HFFc6 (cell line): ENCODE data around the gene LRRC8D. TPM values are rescaled to one million over a fixed set of nuclear protein-coding genes. Genes with fewer than 3 reads are reported as not detected.

Experiments
- DNase-seq: peaks from one replicate; pipeline ENCODE4 v3.0.0-alpha.2; 2018
- H3K27ac Mint-ChIP-seq: 2 replicates; pipeline ENCODE4 v1.8.0; 2020; ENCODE audit warnings: mild to moderate bottlenecking, mixed read lengths
- H3K27me3 Mint-ChIP-seq: 2 replicates; pipeline ENCODE4 v1.8.0; 2021; ENCODE audit warnings: mild to moderate bottlenecking, moderate library complexity, mixed read lengths; ENCODE audit not compliant: insufficient read depth
- H3K36me3 Mint-ChIP-seq: 2 replicates; pipeline ENCODE4 v1.8.0; 2021; ENCODE audit warnings: low read depth, mixed read lengths
- H3K4me1 Mint-ChIP-seq: 2 replicates; pipeline ENCODE4 v1.8.0; 2020; ENCODE audit warnings: low read depth, mixed read lengths
- H3K4me3 Mint-ChIP-seq: 2 replicates; pipeline ENCODE4 v1.8.0; 2020; ENCODE audit warnings: mild to moderate bottlenecking, moderate library complexity, mixed read lengths
- H3K9me3 Mint-ChIP-seq: 2 replicates; pipeline ENCODE4 v1.8.0; 2020; ENCODE audit warnings: mild to moderate bottlenecking, mixed read lengths
- total RNA-seq, 6 experiments: library from RNA; stranded (reverse); fragmentation: NEBNext Ultra II Directional; extraction: Animal tissue kit (Norgen Biotek cat#: 25700); gene quantifications; 2 replicates in 1 of 6; 3 replicates in 5 of 6; pipeline ENCODE4 v1.2.3, GENCODE V29; 2021
- TF ChIP-seq, protein P1 (sequence below): fragments of 200-600 bp; sonication (generic); IDR thresholded peaks from 2 replicates; pipeline ENCODE4 v1.5.0; 2021; ENCODE audit warnings: antibody characterized with exemption, mild to moderate bottlenecking

Gene LRRC8D
- total RNA-seq, 6 experiments from 2014 or later: 33.5 to 46.7 (median 41.8) TPM

DNA sequence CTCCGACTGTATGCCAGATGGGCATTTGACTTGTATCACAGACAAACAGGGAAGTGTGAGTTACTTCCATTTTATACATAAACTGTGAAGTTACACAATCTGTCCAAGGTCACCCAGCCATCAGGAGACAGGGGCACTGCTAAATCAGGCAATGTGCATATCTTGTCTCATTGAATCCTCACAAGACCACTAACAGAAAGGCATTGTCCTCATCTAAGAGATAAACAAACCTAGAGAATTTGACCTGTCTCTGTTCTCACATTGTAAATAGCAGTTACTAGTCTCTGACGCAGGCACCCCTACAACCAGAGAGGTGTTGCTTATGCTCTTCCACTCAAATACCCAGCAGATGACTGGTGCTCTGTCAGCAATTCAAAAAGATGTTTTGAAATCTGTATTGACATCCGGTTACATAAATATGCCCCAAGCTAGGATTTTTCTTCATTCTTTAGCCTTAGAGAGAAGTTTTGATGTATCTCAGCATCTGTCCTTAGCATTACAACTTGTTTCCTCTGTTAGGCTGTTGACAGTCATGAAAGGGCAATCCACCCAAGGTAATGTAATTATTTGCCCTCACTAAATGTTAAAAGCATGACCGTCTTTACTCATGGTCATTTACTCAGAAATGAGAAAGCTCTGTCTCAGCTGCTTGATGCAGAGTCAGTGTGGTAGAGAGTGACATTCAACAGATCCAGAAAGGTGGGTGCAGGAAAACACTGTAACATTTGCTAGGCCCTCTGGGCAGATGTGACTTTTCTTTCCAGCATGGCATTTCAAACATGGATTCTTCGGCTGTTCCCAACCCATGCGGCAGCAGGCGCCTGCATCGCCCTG, 122.2 kb downstream of the LRRC8D start:
- TF ChIP-seq, protein P1, sequence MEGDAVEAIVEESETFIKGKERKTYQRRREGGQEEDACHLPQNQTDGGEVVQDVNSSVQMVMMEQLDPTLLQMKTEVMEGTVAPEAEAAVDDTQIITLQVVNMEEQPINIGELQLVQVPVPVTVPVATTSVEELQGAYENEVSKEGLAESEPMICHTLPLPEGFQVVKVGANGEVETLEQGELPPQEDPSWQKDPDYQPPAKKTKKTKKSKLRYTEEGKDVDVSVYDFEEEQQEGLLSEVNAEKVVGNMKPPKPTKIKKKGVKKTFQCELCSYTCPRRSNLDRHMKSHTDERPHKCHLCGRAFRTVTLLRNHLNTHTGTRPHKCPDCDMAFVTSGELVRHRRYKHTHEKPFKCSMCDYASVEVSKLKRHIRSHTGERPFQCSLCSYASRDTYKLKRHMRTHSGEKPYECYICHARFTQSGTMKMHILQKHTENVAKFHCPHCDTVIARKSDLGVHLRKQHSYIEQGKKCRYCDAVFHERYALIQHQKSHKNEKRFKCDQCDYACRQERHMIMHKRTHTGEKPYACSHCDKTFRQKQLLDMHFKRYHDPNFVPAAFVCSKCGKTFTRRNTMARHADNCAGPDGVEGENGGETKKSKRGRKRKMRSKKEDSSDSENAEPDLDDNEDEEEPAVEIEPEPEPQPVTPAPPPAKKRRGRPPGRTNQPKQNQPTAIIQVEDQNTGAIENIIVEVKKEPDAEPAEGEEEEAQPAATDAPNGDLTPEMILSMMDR: no peak
- peak; percentile 53 for DNase-seq
- Mint-ChIP-seq H3K9me3 (no peaks in the 10 kb centered on the region), H3K27ac (peak overlapping the region; percentile 66), H3K4me3 (0 out of 2 replicates have a peak overlapping the region, but pooled peaks have one; percentile 19), H3K36me3 (no peaks in the 10 kb centered on the region), H3K27me3 (no peaks in the 10 kb centered on the region; the same call in 1 of the 2 replicates), H3K4me1 (peaks cover 55% of the 10 kb centered on the region)

DNA sequence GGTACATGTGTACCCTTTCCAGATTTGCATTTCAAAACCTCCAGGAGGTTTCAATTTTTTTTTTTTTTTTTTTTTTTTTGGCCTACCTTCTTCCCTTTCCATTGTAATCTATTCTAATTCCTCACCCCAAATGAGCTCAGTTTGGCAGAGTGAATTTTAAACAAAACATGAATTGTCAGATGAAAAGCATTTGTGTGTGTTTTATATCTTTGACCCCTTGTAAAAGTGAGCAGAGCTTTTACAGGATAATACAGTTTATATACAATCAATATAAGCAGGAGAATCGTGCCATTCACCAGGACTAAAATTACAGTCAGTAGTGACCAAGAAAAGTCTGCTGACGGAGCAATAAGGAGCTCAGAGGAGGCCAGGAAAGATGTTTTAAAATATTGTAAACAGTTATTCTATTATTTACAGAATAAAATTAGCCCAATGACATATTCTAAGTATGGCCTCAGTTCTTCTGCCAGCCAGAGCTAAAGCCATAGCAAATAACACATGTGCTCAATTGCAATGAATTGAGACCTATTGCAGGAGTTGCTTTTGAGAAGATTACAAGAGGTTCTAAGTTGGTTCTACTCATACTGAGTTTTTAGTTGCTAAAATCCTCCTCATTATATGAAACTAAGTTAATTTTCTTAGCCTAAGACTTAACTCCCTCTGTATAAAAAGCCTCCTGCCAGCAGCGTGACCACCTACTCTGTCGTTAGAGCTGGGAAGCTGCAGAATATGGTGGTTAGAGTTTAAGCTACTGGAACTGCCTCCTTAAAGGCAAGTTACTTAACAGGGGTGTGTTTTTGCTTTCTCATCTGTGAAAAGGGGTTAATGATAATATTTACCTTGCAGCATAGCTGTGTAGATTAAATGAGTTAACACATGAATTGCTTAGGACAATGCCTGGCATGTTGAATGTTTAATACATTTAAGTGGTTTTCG, 123.3 kb downstream of the LRRC8D start:
- no peaks in the 10 kb centered on the region; the same call in 1 of the 2 replicates for H3K27me3 Mint-ChIP-seq
- no peak overlapping the region for H3K4me3 Mint-ChIP-seq
- peak overlapping the region; percentile 66; the same call in 1 of the 2 replicates for H3K27ac Mint-ChIP-seq
- TF ChIP-seq, protein P1: no peak
- H3K9me3 Mint-ChIP-seq: no peaks in the 10 kb centered on the region
- H3K4me1 Mint-ChIP-seq: peaks cover 44% of the 10 kb centered on the region
- no peaks in the 10 kb centered on the region for H3K36me3 Mint-ChIP-seq
- no peak for DNase-seq

- peaks cover 51% of the 10 kb centered on the region for H3K4me1 Mint-ChIP-seq
- H3K9me3 Mint-ChIP-seq: no peaks in the 10 kb centered on the region
- no peaks in the 10 kb centered on the region for H3K36me3 Mint-ChIP-seq
- DNase-seq: peak; percentile 35
- peak overlapping the region; percentile 55 for H3K27ac Mint-ChIP-seq
- H3K4me3 Mint-ChIP-seq: no peak overlapping the region
- no peaks in the 10 kb centered on the region; the same call in 1 of the 2 replicates for H3K27me3 Mint-ChIP-seq
- TF ChIP-seq, protein P1: no peak
These were observed 125.1 kb downstream of the LRRC8D start for GRCh38 chr1:89945852-89946476.

- peaks cover 55% of the 10 kb centered on the region for H3K4me1 Mint-ChIP-seq
- DNase-seq: no peak
- no peaks in the 10 kb centered on the region; the same call in 1 of the 2 replicates for H3K27me3 Mint-ChIP-seq
- no peaks in the 10 kb centered on the region for H3K9me3 Mint-ChIP-seq
- TF ChIP-seq, protein P1: no peak
- H3K4me3 Mint-ChIP-seq: no peak overlapping the region
- no peaks in the 10 kb centered on the region for H3K36me3 Mint-ChIP-seq
- H3K27ac Mint-ChIP-seq: 0 out of 2 replicates have a peak overlapping the region, but pooled peaks have one; percentile 55
These were observed 125.7 kb downstream of the LRRC8D start for GRCh38 chr1:89946532-89946931.

DNA sequence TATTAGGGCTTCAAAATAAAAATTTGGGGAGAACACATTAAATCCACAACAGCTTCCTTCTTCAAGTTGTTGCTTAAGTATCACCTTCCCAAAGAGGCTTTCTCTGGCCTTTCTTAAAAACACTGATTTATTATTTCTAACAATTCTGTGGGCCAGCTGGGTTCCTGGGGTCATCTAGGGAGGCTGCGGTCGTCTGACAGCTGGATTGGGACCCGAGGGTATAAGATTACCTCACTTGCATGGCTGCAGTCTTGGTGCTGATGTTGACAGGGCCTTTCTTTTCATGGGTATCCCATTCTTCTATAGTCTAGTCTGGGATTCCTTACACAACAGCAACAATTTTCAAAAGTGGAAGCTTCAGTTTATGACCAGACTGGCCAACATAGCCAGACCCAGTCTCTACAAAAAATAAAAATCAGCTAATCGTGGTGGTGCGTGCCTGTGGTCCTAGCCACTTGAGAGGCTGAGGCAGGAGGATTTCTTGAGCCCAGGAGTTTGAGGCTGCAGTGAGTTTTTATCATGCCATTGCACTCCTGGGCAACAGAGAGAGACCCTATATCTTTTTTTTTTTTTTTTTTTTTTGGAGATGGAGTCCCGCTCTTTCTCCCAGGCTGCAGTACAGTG, 128.0 kb downstream of the LRRC8D start:
- Mint-ChIP-seq H3K9me3 (no peaks in the 10 kb centered on the region), H3K27me3 (no peaks in the 10 kb centered on the region; the same call in 1 of the 2 replicates), H3K4me1 (peaks cover 59% of the 10 kb centered on the region), H3K27ac (no peak overlapping the region), H3K4me3 (no peak overlapping the region), H3K36me3 (no peaks in the 10 kb centered on the region)
- no peak for DNase-seq
- TF ChIP-seq, protein P1: no peak
